A549 (cell line): ENCODE results near the gene HEPHL1. TPM values are rescaled to one million over a fixed set of nuclear protein-coding genes. Genes with fewer than 3 reads are reported as not detected.

Experiments
- ATAC-seq, 2 experiments: fragments of 200-7000 bp in 1 of 2; fragments of >200 bp in 1 of 2; cut with Nextera tagmentation in 1 of 2; cut with Tn5 transposase in 1 of 2; 3 replicates each; pipeline versions ENCODE4 v1.8.0 to v1.9.1; 2018 to 2020; ENCODE audit warnings: mild to moderate bottlenecking in 1 of 2, moderate library complexity in 1 of 2
- CTCF ChIA-PET: fragments of 300-600 bp; sonication (Branson Sonifier 250); formaldehyde crosslinking; extraction: SDS; loops from one replicate; lab custom pipeline; 2021; ENCODE audit warnings: antibody characterized with exemption, inconsistent platforms; lab: Yijun Ruan, JAX
- POLR2A ChIA-PET: fragments of 350-600 bp; formaldehyde crosslinking; extraction: SDS; loops from one replicate; lab custom pipeline; 2021; ENCODE audit warnings: antibody characterized with exemption, inconsistent platforms; lab: Yijun Ruan, JAX
- DNase-seq, 2 experiments: peaks; one replicate each; pipeline versions ENCODE4 v3.0.0 to v3.0.0-alpha.2; 2011 to 2016; ENCODE audit warnings: low read depth in 1 of 2, low spot score in 1 of 2
- FAIRE-seq: peaks from 2 replicates; lab custom pipeline; 2011; peaks lifted over from hg19 to GRCh38; lab: Jason Lieb, UNC
- H3K27ac ChIP-seq, 2 experiments: fragments of >200 bp; sonication (Bioruptor Twin); formaldehyde crosslinking; 3 replicates each; pipeline ENCODE4 v1.5.1; 2016 to 2017
- H3K4me1 ChIP-seq: fragments of >200 bp; sonication (Bioruptor Twin); formaldehyde crosslinking; 3 replicates; pipeline ENCODE4 v1.6.1; 2016
- H3K4me2 ChIP-seq: fragments of >200 bp; sonication (Bioruptor Twin); formaldehyde crosslinking; 3 replicates; pipeline ENCODE4 v1.6.1; 2016
- H3K4me3 ChIP-seq: fragments of >200 bp; sonication (Bioruptor Twin); formaldehyde crosslinking; 3 replicates; pipeline ENCODE4 v1.5.1; 2016
- H3K9me3 ChIP-seq: fragments of >200 bp; sonication (Bioruptor Twin); formaldehyde crosslinking; 3 replicates; pipeline ENCODE4 v1.6.1; 2016
- BHLHE40 ChIP-seq: IDR thresholded peaks from 2 replicates; pipeline ENCODE4 v1.6.1; 2012; ENCODE audit warnings: low read depth, low read length, inconsistent platforms
- CBX2 ChIP-seq: fragments of 200-600 bp; sonication (generic); IDR thresholded peaks from 2 replicates; pipeline ENCODE4 v1.6.1; 2016; ENCODE audit warnings: low read depth, mild to moderate bottlenecking, borderline replicate concordance
- CHD4 ChIP-seq: fragments of 200-600 bp; sonication (generic); IDR thresholded peaks from 2 replicates; pipeline ENCODE4 v1.6.1; 2016; ENCODE audit warnings: antibody characterized with exemption, mild to moderate bottlenecking, borderline replicate concordance
- EP300 ChIP-seq, 2 experiments: fragments of >200 bp; sonication (Bioruptor Twin); formaldehyde crosslinking; IDR thresholded peaks; 2 replicates in 1 of 2; 3 replicates in 1 of 2; pipeline ENCODE4 v1.6.1; 2016 to 2017
- GATA3 ChIP-seq: IDR thresholded peaks from 2 replicates; pipeline ENCODE4 v1.6.1; 2012; ENCODE audit warnings: borderline replicate concordance
- HOXB5 ChIP-seq: fragments of 250-450 bp; sonication (Bioruptor Pico); IDR thresholded peaks from 2 replicates; pipeline ENCODE4 v1.5.0; 2020; ENCODE audit warnings: mild to moderate bottlenecking, moderate library complexity
- JUN ChIP-seq, 2 experiments: fragments of >200 bp; sonication (Bioruptor Twin); formaldehyde crosslinking; IDR thresholded peaks; 2 replicates in 1 of 2; 3 replicates in 1 of 2; pipeline ENCODE4 v1.6.1; 2016 to 2017
- JUNB ChIP-seq: fragments of >200 bp; sonication (Bioruptor Twin); formaldehyde crosslinking; IDR thresholded peaks from 2 replicates; pipeline ENCODE4 v1.6.1; 2016
- KDM1A ChIP-seq: fragments of 200-600 bp; sonication (generic); IDR thresholded peaks from 2 replicates; pipeline ENCODE4 v1.6.1; 2016; ENCODE audit warnings: low read depth, mild to moderate bottlenecking
- KDM5A ChIP-seq: fragments of 200-600 bp; sonication (generic); IDR thresholded peaks from 2 replicates; pipeline ENCODE4 v1.6.1; 2016; ENCODE audit warnings: antibody characterized with exemption, mild to moderate bottlenecking
- MAFK ChIP-seq: fragments of 450-650 bp; IDR thresholded peaks from 2 replicates; pipeline ENCODE4 v1.6.1; 2014; ENCODE audit not compliant: partially characterized antibody
- MYC ChIP-seq: IDR thresholded peaks from 2 replicates; pipeline ENCODE4 v1.6.1; 2012; ENCODE audit warnings: mild to moderate bottlenecking, inconsistent platforms, low read length, improper control_type of control experiment, borderline replicate concordance
- NPAS2 ChIP-seq: fragments of 250-450 bp; sonication (Bioruptor Pico); IDR thresholded peaks from 2 replicates; pipeline ENCODE4 v1.8.0; 2022; ENCODE audit warnings: mild to moderate bottlenecking, moderate library complexity, borderline replicate concordance
- POLR2A ChIP-seq: IDR thresholded peaks from 2 replicates; pipeline ENCODE4 v1.6.1; 2012; ENCODE audit warnings: mild to moderate bottlenecking, low read length
- RAD21 ChIP-seq, 2 experiments: fragments of >200 bp in 1 of 2; sonication (Bioruptor Twin) in 1 of 2; formaldehyde crosslinking in 1 of 2; IDR thresholded peaks in 1 of 2; conservative IDR thresholded peaks in 1 of 2; 2 replicates in 1 of 2; 3 replicates in 1 of 2; pipeline ENCODE4 v1.6.1; 2012 to 2018; ENCODE audit warnings: inconsistent platforms in 1 of 2
- RARB ChIP-seq: fragments of 250-450 bp; sonication (Bioruptor Pico); IDR thresholded peaks from 2 replicates; pipeline ENCODE4 v1.8.0; 2021; ENCODE audit warnings: mild to moderate bottlenecking, moderate library complexity
- SMC3 ChIP-seq: fragments of >200 bp; sonication (Bioruptor Twin); formaldehyde crosslinking; IDR thresholded peaks from 3 replicates; pipeline ENCODE4 v1.6.1; 2018; ENCODE audit warnings: inconsistent platforms
- TFCP2L1 ChIP-seq: fragments of 250-450 bp; sonication (Bioruptor Pico); IDR thresholded peaks from 2 replicates; pipeline ENCODE4 v1.5.0; 2021; ENCODE audit warnings: mild to moderate bottlenecking
- ZFP36 ChIP-seq: fragments of 450-650 bp; IDR thresholded peaks from 2 replicates; pipeline ENCODE4 v1.6.1; 2014; ENCODE audit warnings: borderline replicate concordance; ENCODE audit not compliant: partially characterized antibody
- ZNF302 ChIP-seq: fragments of 250-450 bp; sonication (Bioruptor Pico); IDR thresholded peaks from 2 replicates; pipeline ENCODE4 v1.9.0; 2021; ENCODE audit warnings: inconsistent platforms, mild to moderate bottlenecking, moderate library complexity
- WGBS: methylation state at CpG from one replicate; pipeline ENCODE4 v1.1.6; 2017; ENCODE audit errors: missing lambda C conversion rate; 5-methylcytosine and 5-hydroxymethylcytosine counted together
- polyA plus RNA-seq, 4 experiments: library from polyadenylated mRNA; depleted of rRNA in 3 of 4; stranded (reverse); fragments of >200 nt; fragmentation: RNase III in 1 of 4; extraction: RNeasy Plus Mini Kit Qiagen cat#74134 plus additional on column Dnase treatment in 1 of 4; gene quantifications; 2 replicates in 3 of 4; 3 replicates in 1 of 4; pipeline ENCODE4 v1.2.3, GENCODE V29; 2011 to 2017
- TF ChIP-seq, protein P1 (sequence below): fragments of 150-350 bp; IDR thresholded peaks from 2 replicates; pipeline ENCODE4 v1.6.1; 2014; ENCODE audit warnings: low read depth, mild to moderate bottlenecking, low read length
- TF ChIP-seq, protein P2 (sequence below): IDR thresholded peaks from 2 replicates; pipeline ENCODE4 v1.6.1; 2012
- TF ChIP-seq, protein P3 (sequence below): fragments of 450-650 bp; IDR thresholded peaks from 2 replicates; pipeline ENCODE4 v1.6.1; 2014; ENCODE audit warnings: antibody characterized with exemption
- TF ChIP-seq, protein P4 (sequence below): fragments of 250-450 bp; sonication (Bioruptor Pico); IDR thresholded peaks from 2 replicates; pipeline ENCODE4 v1.5.0; 2020; ENCODE audit warnings: low read depth, mild to moderate bottlenecking, moderate library complexity
- TF ChIP-seq, protein P5 (sequence below): IDR thresholded peaks from 2 replicates; pipeline ENCODE4 v1.6.1; 2012; ENCODE audit warnings: low read depth, borderline replicate concordance
- TF ChIP-seq, protein P6 (sequence below): IDR thresholded peaks from 2 replicates; pipeline ENCODE4 v1.6.1; 2012

HEPHL1 gene
- polyA plus RNA-seq, 2 of the 4 experiments (the other 2 are of a cell fraction), result not detected

DNA sequence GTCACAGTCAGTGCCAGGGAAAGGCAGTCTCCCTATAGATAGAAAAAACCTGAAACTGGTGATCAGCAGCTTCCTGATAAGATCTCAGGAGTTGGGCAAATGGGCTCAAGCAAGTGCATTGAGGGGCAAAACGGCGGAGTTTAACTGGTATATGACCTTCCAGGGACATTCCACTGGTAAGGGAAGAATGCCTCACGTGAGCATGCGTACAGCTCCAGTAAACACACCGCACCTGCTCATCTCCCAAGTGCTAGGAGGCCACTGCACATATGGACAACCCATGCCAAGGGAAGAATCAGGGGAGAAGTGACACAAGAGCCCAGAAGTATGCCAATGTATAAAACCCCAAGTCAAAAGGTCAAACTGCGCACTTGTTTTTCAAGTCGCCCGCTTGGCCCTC lies 11.6 kb downstream of the HEPHL1 start:
- no peak overlapping the region for H3K27ac ChIP-seq
- TF ChIP-seq SMC3 (no peak), POLR2A (no peak), MYC (no peak), JUNB (no peak)
- TF ChIP-seq, protein P1, sequence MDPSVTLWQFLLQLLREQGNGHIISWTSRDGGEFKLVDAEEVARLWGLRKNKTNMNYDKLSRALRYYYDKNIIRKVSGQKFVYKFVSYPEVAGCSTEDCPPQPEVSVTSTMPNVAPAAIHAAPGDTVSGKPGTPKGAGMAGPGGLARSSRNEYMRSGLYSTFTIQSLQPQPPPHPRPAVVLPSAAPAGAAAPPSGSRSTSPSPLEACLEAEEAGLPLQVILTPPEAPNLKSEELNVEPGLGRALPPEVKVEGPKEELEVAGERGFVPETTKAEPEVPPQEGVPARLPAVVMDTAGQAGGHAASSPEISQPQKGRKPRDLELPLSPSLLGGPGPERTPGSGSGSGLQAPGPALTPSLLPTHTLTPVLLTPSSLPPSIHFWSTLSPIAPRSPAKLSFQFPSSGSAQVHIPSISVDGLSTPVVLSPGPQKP, result no peak
- DNase-seq (no peak), FAIRE-seq (no peak), ATAC-seq (no peak)
- H3K4me3 ChIP-seq, result no peak overlapping the region
- H3K4me2 ChIP-seq, result no peak overlapping the region
- H3K4me1 ChIP-seq, result no peaks in the 10 kb centered on the region
- POLR2A ChIA-PET, result no interaction called here
- CTCF ChIA-PET, result no interaction called here
- no peaks in the 10 kb centered on the region for H3K9me3 ChIP-seq
- WGBS, result 44% methylated on average over 8 of the region's 8 CpGs

DNA sequence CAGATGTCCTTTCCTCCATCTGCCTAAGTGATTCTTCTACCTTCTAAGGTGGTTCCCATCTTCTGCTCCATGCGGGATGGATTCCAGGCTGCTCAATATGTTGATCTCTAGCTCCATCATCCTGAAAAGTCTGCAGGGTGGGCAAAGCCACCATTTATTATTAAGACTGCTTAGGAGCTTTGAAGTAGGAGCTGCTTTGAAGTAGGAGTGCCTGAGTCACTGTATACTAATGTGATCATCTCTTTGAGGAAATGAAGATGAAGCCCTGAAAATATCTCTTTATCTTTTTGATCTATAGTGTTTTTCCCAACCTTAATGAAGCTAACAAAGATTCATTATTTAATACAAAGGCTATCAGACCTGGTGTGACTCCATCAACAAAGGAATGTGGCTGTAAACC lies 13.1 kb downstream of the HEPHL1 start:
- DNase-seq (no peak), FAIRE-seq (no peak), ATAC-seq (no peak)
- Histone ChIP-seq H3K27ac (no peak overlapping the region), H3K4me1 (no peaks in the 10 kb centered on the region), H3K4me2 (no peak overlapping the region), H3K9me3 (no peaks in the 10 kb centered on the region), H3K4me3 (no peak overlapping the region)
- ChIA-PET POLR2A (interaction anchor here (0.5 kb wide), 1 partner anchor 308 kb away, joined by 3 read pairs; no protein-coding TSS in a partner anchor), CTCF (interaction anchor here (0.6 kb wide), 1 partner anchor 994 kb away, joined by 3 read pairs; no protein-coding TSS in a partner anchor)
- TF ChIP-seq CBX2 (no peak), NPAS2 (CRISPR knock-in tag) (no peak), ZNF302 (CRISPR knock-in tag) (no peak)
- TF ChIP-seq, protein P2, sequence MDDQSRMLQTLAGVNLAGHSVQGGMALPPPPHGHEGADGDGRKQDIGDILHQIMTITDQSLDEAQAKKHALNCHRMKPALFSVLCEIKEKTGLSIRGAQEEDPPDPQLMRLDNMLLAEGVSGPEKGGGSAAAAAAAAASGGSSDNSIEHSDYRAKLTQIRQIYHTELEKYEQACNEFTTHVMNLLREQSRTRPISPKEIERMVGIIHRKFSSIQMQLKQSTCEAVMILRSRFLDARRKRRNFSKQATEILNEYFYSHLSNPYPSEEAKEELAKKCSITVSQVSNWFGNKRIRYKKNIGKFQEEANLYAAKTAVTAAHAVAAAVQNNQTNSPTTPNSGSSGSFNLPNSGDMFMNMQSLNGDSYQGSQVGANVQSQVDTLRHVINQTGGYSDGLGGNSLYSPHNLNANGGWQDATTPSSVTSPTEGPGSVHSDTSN, result no peak
- WGBS, result 42% methylated on average over 1 of the region's 1 CpG

DNA sequence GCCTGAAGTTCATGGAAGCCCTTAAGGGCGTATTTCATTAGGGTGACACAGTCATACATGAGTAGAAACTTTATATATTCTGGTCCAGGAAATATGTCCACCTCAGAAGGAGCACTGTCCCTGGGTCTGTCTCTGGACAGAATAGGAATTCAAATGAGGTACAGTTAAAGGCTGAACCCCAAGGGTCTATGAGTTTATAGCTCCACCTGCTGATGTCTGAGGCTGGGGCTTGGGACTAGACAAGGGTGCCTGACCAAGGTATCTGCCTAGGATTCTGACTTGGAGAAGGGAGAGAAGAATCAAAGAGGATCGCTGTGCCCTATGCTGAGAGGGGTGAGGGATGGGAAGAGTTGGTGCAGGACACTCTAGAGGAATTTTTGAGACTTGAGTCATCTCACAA lies 14.9 kb downstream of the HEPHL1 start:
- no peak overlapping the region for H3K4me2 ChIP-seq
- H3K27ac ChIP-seq, result no peak overlapping the region
- TF ChIP-seq TFCP2L1 (CRISPR knock-in tag), result no peak
- TF ChIP-seq RAD21 (conservative IDR thresholded peaks at IDR 0.05 in 1 of 2, IDR thresholded peaks at IDR 0.05 in 1 of 2), result no peak
- no peak for TF ChIP-seq ZFP36
- TF ChIP-seq, protein P3, sequence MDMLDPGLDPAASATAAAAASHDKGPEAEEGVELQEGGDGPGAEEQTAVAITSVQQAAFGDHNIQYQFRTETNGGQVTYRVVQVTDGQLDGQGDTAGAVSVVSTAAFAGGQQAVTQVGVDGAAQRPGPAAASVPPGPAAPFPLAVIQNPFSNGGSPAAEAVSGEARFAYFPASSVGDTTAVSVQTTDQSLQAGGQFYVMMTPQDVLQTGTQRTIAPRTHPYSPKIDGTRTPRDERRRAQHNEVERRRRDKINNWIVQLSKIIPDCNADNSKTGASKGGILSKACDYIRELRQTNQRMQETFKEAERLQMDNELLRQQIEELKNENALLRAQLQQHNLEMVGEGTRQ, result no peak
- no peak for TF ChIP-seq ZNF302 (CRISPR knock-in tag)
- TF ChIP-seq, protein P2, result no peak
- no peak for TF ChIP-seq GATA3
- no peak for TF ChIP-seq KDM5A
- no peak for TF ChIP-seq BHLHE40
- TF ChIP-seq HOXB5, result no peak
- TF ChIP-seq RARB (CRISPR knock-in tag), result no peak
- TF ChIP-seq CHD4, result no peak
- TF ChIP-seq POLR2A, result no peak
- no peak for TF ChIP-seq MAFK
- TF ChIP-seq, protein P4, sequence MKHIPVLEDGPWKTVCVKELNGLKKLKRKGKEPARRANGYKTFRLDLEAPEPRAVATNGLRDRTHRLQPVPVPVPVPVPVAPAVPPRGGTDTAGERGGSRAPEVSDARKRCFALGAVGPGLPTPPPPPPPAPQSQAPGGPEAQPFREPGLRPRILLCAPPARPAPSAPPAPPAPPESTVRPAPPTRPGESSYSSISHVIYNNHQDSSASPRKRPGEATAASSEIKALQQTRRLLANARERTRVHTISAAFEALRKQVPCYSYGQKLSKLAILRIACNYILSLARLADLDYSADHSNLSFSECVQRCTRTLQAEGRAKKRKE, result no peak
- no peak for TF ChIP-seq EP300 (IDR thresholded peaks at IDR 0.05)
- TF ChIP-seq, protein P5, sequence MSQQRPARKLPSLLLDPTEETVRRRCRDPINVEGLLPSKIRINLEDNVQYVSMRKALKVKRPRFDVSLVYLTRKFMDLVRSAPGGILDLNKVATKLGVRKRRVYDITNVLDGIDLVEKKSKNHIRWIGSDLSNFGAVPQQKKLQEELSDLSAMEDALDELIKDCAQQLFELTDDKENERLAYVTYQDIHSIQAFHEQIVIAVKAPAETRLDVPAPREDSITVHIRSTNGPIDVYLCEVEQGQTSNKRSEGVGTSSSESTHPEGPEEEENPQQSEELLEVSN, result no peak
- TF ChIP-seq, protein P6, sequence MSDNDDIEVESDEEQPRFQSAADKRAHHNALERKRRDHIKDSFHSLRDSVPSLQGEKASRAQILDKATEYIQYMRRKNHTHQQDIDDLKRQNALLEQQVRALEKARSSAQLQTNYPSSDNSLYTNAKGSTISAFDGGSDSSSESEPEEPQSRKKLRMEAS, result no peak
- TF ChIP-seq JUN (IDR thresholded peaks at IDR 0.05), result no peak
- no peak for TF ChIP-seq KDM1A
- ChIA-PET POLR2A (no interaction called here), CTCF (no interaction called here)
- no peaks in the 10 kb centered on the region for H3K4me1 ChIP-seq
- 18% methylated on average over 2 of the region's 2 CpGs for WGBS
- FAIRE-seq (no peak), ATAC-seq (no peak), DNase-seq (no peak)
- H3K4me3 ChIP-seq, result no peak overlapping the region
- no peaks in the 10 kb centered on the region for H3K9me3 ChIP-seq
